Osteocyte (in vitro differentiated cells): ENCODE data around the gene LAPTM4A. TPM values are rescaled to one million over a fixed set of nuclear protein-coding genes. Genes with fewer than 3 reads are reported as not detected.

ENCODE experiments used
- DNase-seq: peaks from one replicate; pipeline ENCODE4 v3.0.0; 2021; ENCODE audit warnings: mixed read lengths; ENCODE audit not compliant: unreplicated experiment; ENCODE audit errors: extremely low spot score
- H3K27ac Mint-ChIP-seq: one replicate; pipeline ENCODE4 v1.8.0; 2021; ENCODE audit warnings: mild to moderate bottlenecking, mixed read lengths; ENCODE audit not compliant: unreplicated experiment
- H3K27me3 Mint-ChIP-seq: one replicate; pipeline ENCODE4 v1.8.0; 2021; ENCODE audit warnings: mixed read lengths; ENCODE audit not compliant: unreplicated experiment
- H3K36me3 Mint-ChIP-seq: one replicate; pipeline ENCODE4 v1.8.0; 2021; ENCODE audit warnings: mixed read lengths; ENCODE audit not compliant: unreplicated experiment
- H3K4me1 Mint-ChIP-seq: one replicate; pipeline ENCODE4 v1.8.0; 2021; ENCODE audit warnings: mixed read lengths; ENCODE audit not compliant: unreplicated experiment
- H3K4me3 Mint-ChIP-seq: one replicate; pipeline ENCODE4 v1.8.0; 2021; ENCODE audit warnings: mild to moderate bottlenecking, moderate library complexity, mixed read lengths; ENCODE audit not compliant: unreplicated experiment
- H3K9me3 Mint-ChIP-seq: one replicate; pipeline ENCODE4 v1.8.0; 2021; ENCODE audit warnings: mixed read lengths; ENCODE audit not compliant: unreplicated experiment
- CTCF ChIP-seq: fragments of 200-600 bp; sonication (generic); IDR thresholded peaks from 2 replicates; pipeline ENCODE4 v1.5.0; 2021; ENCODE audit warnings: antibody characterized with exemption, mild to moderate bottlenecking, moderate library complexity
- total RNA-seq: library from RNA; stranded (reverse); gene quantifications from 2 replicates; pipeline ENCODE4 v1.2.1, GENCODE V29; 2021

The LAPTM4A gene
- total RNA-seq, 1 donor from 2014 or later, result 560 TPM

- peaks cover 3% of the 10 kb centered on the region for H3K36me3 Mint-ChIP-seq
- no peaks in the 10 kb centered on the region for H3K27me3 Mint-ChIP-seq
- no peak overlapping the region for H3K27ac Mint-ChIP-seq
- H3K4me3 Mint-ChIP-seq, result no peak overlapping the region
- TF ChIP-seq CTCF, result no peak
- no peaks in the 10 kb centered on the region for H3K4me1 Mint-ChIP-seq
- H3K9me3 Mint-ChIP-seq, result peaks cover 8% of the 10 kb centered on the region
- DNase-seq, result no peak
Observed at GRCh38 chr2:20054931-20055330, 3.5 kb upstream of the LAPTM4A start.

- no peak overlapping the region for H3K4me3 Mint-ChIP-seq
- H3K36me3 Mint-ChIP-seq, result peaks cover 6% of the 10 kb centered on the region
Observed at GRCh38 chr2:20054119-20054518, 2.7 kb upstream of the LAPTM4A start.

GRCh38 chr2:20052861-20053281 is 1.4 kb upstream of the LAPTM4A start:
- Mint-ChIP-seq H3K4me3 (no peak overlapping the region), H3K27ac (no peak overlapping the region)
- DNase-seq, result no peak

More at GRCh38 chr2:20054119-20054518, 2.7 kb upstream of the LAPTM4A start:
- peaks cover 8% of the 10 kb centered on the region for H3K9me3 Mint-ChIP-seq
- TF ChIP-seq CTCF, result no peak
- no peak for DNase-seq
- no peak overlapping the region for H3K27ac Mint-ChIP-seq
- H3K27me3 Mint-ChIP-seq, result no peaks in the 10 kb centered on the region
- peaks cover under 1% of the 10 kb centered on the region for H3K4me1 Mint-ChIP-seq

GRCh38 chr2:20052229-20052851 is 912 bp upstream of the LAPTM4A start:
- Mint-ChIP-seq H3K27me3 (no peaks in the 10 kb centered on the region), H3K36me3 (peaks cover 6% of the 10 kb centered on the region), H3K9me3 (peaks cover 8% of the 10 kb centered on the region), H3K4me3 (no peak overlapping the region), H3K27ac (no peak overlapping the region), H3K4me1 (peaks cover 16% of the 10 kb centered on the region)
- DNase-seq, result no peak
- no peak for TF ChIP-seq CTCF

More at GRCh38 chr2:20052861-20053281, 1.4 kb upstream of the LAPTM4A start:
- no peak for TF ChIP-seq CTCF
- Mint-ChIP-seq H3K27me3 (no peaks in the 10 kb centered on the region), H3K4me1 (peaks cover 13% of the 10 kb centered on the region), H3K9me3 (peaks cover 8% of the 10 kb centered on the region), H3K36me3 (peaks cover 6% of the 10 kb centered on the region)

GRCh38 chr2:20050646-20051531 is 539 bp downstream of the LAPTM4A start:
- peak; percentile 25 for TF ChIP-seq CTCF
- DNase-seq, result no peak
- H3K4me3 Mint-ChIP-seq, result no peak overlapping the region
- H3K27ac Mint-ChIP-seq, result no peak overlapping the region
- H3K36me3 Mint-ChIP-seq, result peaks cover 4% of the 10 kb centered on the region
- peaks cover 23% of the 10 kb centered on the region for H3K4me1 Mint-ChIP-seq
- no peaks in the 10 kb centered on the region for H3K9me3 Mint-ChIP-seq
- no peaks in the 10 kb centered on the region for H3K27me3 Mint-ChIP-seq
